Measurements from ENCODE around the gene RAB24.
"Not testable (repeated sequence)": the region's sequence is repeated elsewhere in the genome, so short reads cannot be mapped to it uniquely, and the experiment has no call there.

RAB24 gene

GRCh38 chr5:177265395-177265794, 38.1 kb downstream of the RAB24 start:
- Histone ChIP-seq H3K4me1 (ENCODE audit: control insufficient read depth, insufficient read depth, low read length) (no peaks in the 10 kb centered on the region), H3K36me3 (ENCODE audit: control insufficient read depth, insufficient read depth, low read length) (peaks cover 41% of the 10 kb centered on the region), H3K27ac (ENCODE audit: insufficient read depth, low read depth, low read length, poor library complexity, severe bottlenecking) (no peak overlapping the region), H3K4me3 (ENCODE audit: insufficient read depth, low read depth, low read length) (no peak overlapping the region), H3K9me3 (ENCODE audit: control insufficient read depth, low read length) (no peaks in the 10 kb centered on the region), H3K27me3 (ENCODE audit: control insufficient read depth, insufficient read depth, low read length, poor library complexity, severe bottlenecking) (no peaks in the 10 kb centered on the region)
- WGBS, 2 experiments: 96 to 98% methylated on average over 16 of the region's 16 CpGs

- Histone ChIP-seq H3K4me1 (ENCODE audit: control insufficient read depth, insufficient read depth, low read length) (no peaks in the 10 kb centered on the region), H3K36me3 (ENCODE audit: control insufficient read depth, insufficient read depth, low read length) (peaks cover 44% of the 10 kb centered on the region), H3K27ac (ENCODE audit: insufficient read depth, low read depth, low read length, poor library complexity, severe bottlenecking) (no peak overlapping the region), H3K4me3 (ENCODE audit: insufficient read depth, low read depth, low read length) (no peak overlapping the region), H3K27me3 (ENCODE audit: control insufficient read depth, insufficient read depth, low read length, poor library complexity, severe bottlenecking) (no peaks in the 10 kb centered on the region), H3K9me3 (ENCODE audit: control insufficient read depth, low read length) (no peaks in the 10 kb centered on the region)
- WGBS, 2 experiments: 91 to 95% methylated on average over 1 of the region's 1 CpG
Measured at GRCh38 chr5:177264178-177264577, 39.3 kb downstream of the RAB24 start.

- Histone ChIP-seq H3K27me3 (ENCODE audit: control insufficient read depth, insufficient read depth, low read length, poor library complexity, severe bottlenecking) (no peaks in the 10 kb centered on the region), H3K4me1 (ENCODE audit: control insufficient read depth, insufficient read depth, low read length) (no peaks in the 10 kb centered on the region), H3K36me3 (ENCODE audit: control insufficient read depth, insufficient read depth, low read length) (peaks cover 51% of the 10 kb centered on the region), H3K4me3 (ENCODE audit: insufficient read depth, low read depth, low read length) (no peak overlapping the region), H3K9me3 (ENCODE audit: control insufficient read depth, low read length) (no peaks in the 10 kb centered on the region), H3K27ac (ENCODE audit: insufficient read depth, low read depth, low read length, poor library complexity, severe bottlenecking) (no peak overlapping the region)
- WGBS, 2 experiments: 100% methylated on average over 1 of the region's 1 CpG
Measured at GRCh38 chr5:177261510-177261909, 42.0 kb downstream of the RAB24 start.

- Histone ChIP-seq H3K4me3 (ENCODE audit: insufficient read depth, low read depth, low read length) (no peak overlapping the region), H3K27me3 (ENCODE audit: control insufficient read depth, insufficient read depth, low read length, poor library complexity, severe bottlenecking) (no peaks in the 10 kb centered on the region), H3K27ac (ENCODE audit: insufficient read depth, low read depth, low read length, poor library complexity, severe bottlenecking) (no peak overlapping the region), H3K9me3 (ENCODE audit: control insufficient read depth, low read length) (no peaks in the 10 kb centered on the region), H3K4me1 (ENCODE audit: control insufficient read depth, insufficient read depth, low read length) (no peaks in the 10 kb centered on the region), H3K36me3 (ENCODE audit: control insufficient read depth, insufficient read depth, low read length) (peaks cover 52% of the 10 kb centered on the region)
- WGBS, 2 experiments: 93 to 94% methylated on average over 4 to 5 of the region's 7 CpGs
Measured at GRCh38 chr5:177260961-177261360, 42.6 kb downstream of the RAB24 start.

- H3K4me1 ChIP-seq (ENCODE audit: control insufficient read depth, insufficient read depth, low read length); H3K4me3 ChIP-seq (ENCODE audit: insufficient read depth, low read depth, low read length); H3K27ac ChIP-seq (ENCODE audit: insufficient read depth, low read depth, low read length, poor library complexity, severe bottlenecking): not testable (repeated sequence)
Measured at GRCh38 chr5:177258711-177259110, 44.8 kb downstream of the RAB24 start.

GRCh38 chr5:177256296-177256695, 47.2 kb downstream of the RAB24 start:
- no peaks in the 10 kb centered on the region for H3K9me3 ChIP-seq (ENCODE audit: control insufficient read depth, low read length)
- H3K27me3 ChIP-seq (ENCODE audit: control insufficient read depth, insufficient read depth, low read length, poor library complexity, severe bottlenecking): no peaks in the 10 kb centered on the region
- H3K36me3 ChIP-seq (ENCODE audit: control insufficient read depth, insufficient read depth, low read length): peaks cover 59% of the 10 kb centered on the region
- 94 to 96% methylated on average over 5 of the region's 5 CpGs for WGBS, 2 experiments
- no peak overlapping the region for H3K4me3 ChIP-seq (ENCODE audit: insufficient read depth, low read depth, low read length)
- no peaks in the 10 kb centered on the region for H3K4me1 ChIP-seq (ENCODE audit: control insufficient read depth, insufficient read depth, low read length)
- H3K27ac ChIP-seq (ENCODE audit: insufficient read depth, low read depth, low read length, poor library complexity, severe bottlenecking): no peak overlapping the region

More at GRCh38 chr5:177258711-177259110, 44.8 kb downstream of the RAB24 start:
- 90 to 93% methylated on average over 7 of the region's 7 CpGs for WGBS, 2 experiments
- not testable (repeated sequence) for H3K9me3 ChIP-seq (ENCODE audit: control insufficient read depth, low read length); H3K27me3 ChIP-seq (ENCODE audit: control insufficient read depth, insufficient read depth, low read length, poor library complexity, severe bottlenecking)
- peaks cover 57% of the 10 kb centered on the region for H3K36me3 ChIP-seq (ENCODE audit: control insufficient read depth, insufficient read depth, low read length)

GRCh38 chr5:177253252-177253651, 50.3 kb downstream of the RAB24 start:
- H3K4me1 ChIP-seq (ENCODE audit: control insufficient read depth, insufficient read depth, low read length): no peaks in the 10 kb centered on the region
- 100% methylated on average over 1 of the region's 1 CpG for WGBS, 2 experiments
- no peak overlapping the region for H3K4me3 ChIP-seq (ENCODE audit: insufficient read depth, low read depth, low read length)
- H3K9me3 ChIP-seq (ENCODE audit: control insufficient read depth, low read length): no peaks in the 10 kb centered on the region
- no peak overlapping the region for H3K27ac ChIP-seq (ENCODE audit: insufficient read depth, low read depth, low read length, poor library complexity, severe bottlenecking)
- no peaks in the 10 kb centered on the region for H3K27me3 ChIP-seq (ENCODE audit: control insufficient read depth, insufficient read depth, low read length, poor library complexity, severe bottlenecking)
- peaks cover 53% of the 10 kb centered on the region for H3K36me3 ChIP-seq (ENCODE audit: control insufficient read depth, insufficient read depth, low read length)

All from ectodermal cell (in vitro differentiated cells).